GM23248 (cell line): ENCODE results near the gene RHAG. TPM values are rescaled to one million over a fixed set of nuclear protein-coding genes. Genes with fewer than 3 reads are reported as not detected.

Experiments
- DNase-seq: peaks from one replicate; pipeline ENCODE4 v3.0.0-alpha.2; 2015
- H2AFZ ChIP-seq: fragments of 200-600 bp; sonication (generic); 2 replicates; pipeline ENCODE4 v1.6.1; 2016; ENCODE audit warnings: antibody characterized with exemption
- H3F3A ChIP-seq: fragments of 200-600 bp; sonication (generic); 2 replicates; pipeline ENCODE4 v1.6.1; 2016; ENCODE audit warnings: mild to moderate bottlenecking, antibody characterized with exemption, mixed run types; ENCODE audit not compliant: insufficient read depth
- H3K27ac ChIP-seq: fragments of 200-600 bp; sonication (generic); 2 replicates; pipeline ENCODE4 v1.5.1; 2016; ENCODE audit warnings: mild to moderate bottlenecking
- H3K27me3 ChIP-seq: fragments of 200-600 bp; sonication (generic); replicated peaks from 2 replicates; pipeline ENCODE4 v1.6.1; 2016; ENCODE audit warnings: mild to moderate bottlenecking; ENCODE audit not compliant: insufficient read depth
- H3K36me3 ChIP-seq: fragments of 200-600 bp; sonication (generic); 2 replicates; pipeline ENCODE4 v1.6.1; 2016; ENCODE audit warnings: low read depth, mild to moderate bottlenecking
- H3K4me1 ChIP-seq: fragments of 200-600 bp; sonication (generic); 2 replicates; pipeline ENCODE4 v1.6.1; 2016; ENCODE audit warnings: mild to moderate bottlenecking; ENCODE audit not compliant: insufficient read depth
- H3K4me2 ChIP-seq: fragments of 200-600 bp; sonication (generic); one replicate; pipeline ENCODE4 v1.6.1; 2016; ENCODE audit warnings: mild to moderate bottlenecking; ENCODE audit not compliant: unreplicated experiment
- H3K4me3 ChIP-seq: fragments of 200-600 bp; sonication (generic); 2 replicates; pipeline ENCODE4 v1.5.1; 2016; ENCODE audit warnings: mild to moderate bottlenecking
- H3K79me2 ChIP-seq: fragments of 200-600 bp; sonication (generic); 2 replicates; pipeline ENCODE4 v1.6.1; 2016; ENCODE audit warnings: mild to moderate bottlenecking; ENCODE audit not compliant: insufficient read depth
- H3K9ac ChIP-seq: fragments of 200-600 bp; sonication (generic); 2 replicates; pipeline ENCODE4 v1.6.1; 2016; ENCODE audit warnings: mild to moderate bottlenecking
- H3K9me2 ChIP-seq: fragments of 200-600 bp; sonication (generic); 2 replicates; pipeline ENCODE4 v1.6.1; 2016; ENCODE audit warnings: mixed run types, mild to moderate bottlenecking, moderate library complexity; ENCODE audit not compliant: insufficient read depth
- H3K9me3 ChIP-seq: fragments of 200-600 bp; sonication (generic); one replicate; pipeline ENCODE4 v1.6.1; 2017; ENCODE audit warnings: low read depth
- H4K20me1 ChIP-seq: fragments of 200-600 bp; sonication (generic); 2 replicates; pipeline ENCODE4 v1.6.0; 2016; ENCODE audit not compliant: insufficient read depth
- EZH2 ChIP-seq: fragments of 200-600 bp; sonication (generic); IDR thresholded peaks from 2 replicates; pipeline ENCODE4 v1.6.1; 2018; ENCODE audit warnings: antibody characterized with exemption, mild to moderate bottlenecking; ENCODE audit not compliant: insufficient read depth, poor library complexity, severe bottlenecking
- EZH2phosphoT487 ChIP-seq: fragments of 200-600 bp; sonication (generic); IDR thresholded peaks from 2 replicates; pipeline ENCODE4 v1.6.1; 2018; ENCODE audit warnings: antibody characterized with exemption, moderate library complexity, mild to moderate bottlenecking, low read depth; ENCODE audit not compliant: insufficient read depth
- WGBS, 2 experiments: methylation state at CpG; one replicate each; pipeline ENCODE4 v1.1.6; 2015 to 2017; ENCODE audit warnings: low lambda C conversion rate in 2 of 2, low coverage in 1 of 2; ENCODE audit errors: missing lambda C conversion rate in 2 of 2; 5-methylcytosine and 5-hydroxymethylcytosine counted together
- in situ Hi-C: fragments of 300-500 bp; cut with MboI; formaldehyde crosslinking; loops from 2 replicates; pipeline ENCODE4 v1.15.0; 2020
- polyA plus RNA-seq: library from polyadenylated mRNA; unstranded; fragments of >200 nt; fragmentation: Nextera tagmentation; extraction: Ambion mirVana; gene quantifications from 2 replicates; pipeline ENCODE4 v1.2.1, GENCODE V29; 2016
- total RNA-seq: library from RNA; depleted of rRNA; stranded (reverse); fragments of >200 nt; shearing (Covaris generic); gene quantifications from 2 replicates; pipeline ENCODE4 v1.2.3, GENCODE V29; 2014

RHAG gene
- total and polyA plus RNA-seq, 2 experiments from 2014 or later = not detected

GRCh38 chr6:49565261-49565660 is 71.4 kb downstream of the RHAG start:
- no peak for DNase-seq
- Histone ChIP-seq H3F3A (no peaks in the 10 kb centered on the region), H3K9me3 (no peaks in the 10 kb centered on the region), H3K4me2 (no peak overlapping the region), H3K79me2 (no peaks in the 10 kb centered on the region), H3K4me3 (no peak overlapping the region), H3K27ac (no peak overlapping the region), H3K4me1 (no peaks in the 10 kb centered on the region), H2AFZ (no peak overlapping the region), H3K36me3 (no peaks in the 10 kb centered on the region), H3K27me3 (peaks cover 25% of the 10 kb centered on the region), H4K20me1 (no peaks in the 10 kb centered on the region), H3K9ac (no peak overlapping the region), H3K9me2 (no peaks in the 10 kb centered on the region)
- in situ Hi-C loops = no loop called here
- 40 to 49% methylated on average over 2 of the region's 2 CpGs for WGBS, 2 experiments
- no peak for TF ChIP-seq EZH2

- Histone ChIP-seq H3K4me2 (no peak overlapping the region), H3K36me3 (no peaks in the 10 kb centered on the region), H3K9me2 (no peaks in the 10 kb centered on the region), H3K27ac (no peak overlapping the region), H3K79me2 (no peaks in the 10 kb centered on the region), H2AFZ (no peak overlapping the region), H3K4me1 (no peaks in the 10 kb centered on the region), H3K9me3 (no peaks in the 10 kb centered on the region), H3K9ac (no peak overlapping the region), H4K20me1 (no peaks in the 10 kb centered on the region), H3K27me3 (peaks cover 19% of the 10 kb centered on the region), H3F3A (no peaks in the 10 kb centered on the region), H3K4me3 (no peak overlapping the region)
- no peak for DNase-seq
- WGBS, 2 experiments = 50 to 72% methylated on average over 1 of the region's 1 CpG
- TF ChIP-seq EZH2phosphoT487 (no peak), EZH2 (no peak)
- in situ Hi-C loops = no loop called here
Observed at GRCh38 chr6:49564552-49564951, 72.1 kb downstream of the RHAG start.

GRCh38 chr6:49563006-49563886 is 73.4 kb downstream of the RHAG start:
- no peak overlapping the region for H3K4me3 ChIP-seq
- H3K4me1 ChIP-seq = no peaks in the 10 kb centered on the region
- DNase-seq = no peak
- TF ChIP-seq EZH2phosphoT487 = no peak
- no peak overlapping the region for H3K9ac ChIP-seq
- 39 to 49% methylated on average over 5 of the region's 5 CpGs for WGBS, 2 experiments
- H3K9me3 ChIP-seq = no peaks in the 10 kb centered on the region
- peaks cover 18% of the 10 kb centered on the region; the same call in 1 of the 2 replicates for H3K27me3 ChIP-seq
- no peaks in the 10 kb centered on the region for H3K36me3 ChIP-seq
- H4K20me1 ChIP-seq = no peaks in the 10 kb centered on the region
- no peaks in the 10 kb centered on the region for H3K79me2 ChIP-seq
- no peak overlapping the region for H3K27ac ChIP-seq
- no peaks in the 10 kb centered on the region for H3K9me2 ChIP-seq
- H2AFZ ChIP-seq = no peak overlapping the region
- no peaks in the 10 kb centered on the region for H3F3A ChIP-seq
- in situ Hi-C loops = no loop called here
- no peak overlapping the region for H3K4me2 ChIP-seq

- in situ Hi-C loops = no loop called here
- Histone ChIP-seq H3K4me3 (no peak overlapping the region), H3K9me3 (no peaks in the 10 kb centered on the region), H3K9me2 (no peaks in the 10 kb centered on the region), H3K27me3 (0 out of 2 replicates have a peak, but pooled peaks cover 15% of the 10 kb centered on the region), H3K4me1 (peaks cover 13% of the 10 kb centered on the region), H3K36me3 (no peaks in the 10 kb centered on the region), H3K4me2 (no peak overlapping the region), H3K9ac (no peak overlapping the region), H4K20me1 (no peaks in the 10 kb centered on the region), H3K79me2 (no peaks in the 10 kb centered on the region), H3K27ac (no peak overlapping the region), H2AFZ (no peak overlapping the region), H3F3A (peaks cover 9% of the 10 kb centered on the region; the same call in 1 of the 2 replicates)
- DNase-seq = no peak
- TF ChIP-seq EZH2phosphoT487 (no peak), EZH2 (no peak)
Observed at GRCh38 chr6:49558238-49558637, 78.4 kb downstream of the RHAG start.

GRCh38 chr6:49557177-49557576 is 79.5 kb downstream of the RHAG start:
- no peaks in the 10 kb centered on the region for H3K9me2 ChIP-seq
- no peak overlapping the region for H3K27ac ChIP-seq
- no peak overlapping the region for H2AFZ ChIP-seq
- no peaks in the 10 kb centered on the region for H3K79me2 ChIP-seq
- H3F3A ChIP-seq = peaks cover 18% of the 10 kb centered on the region; the same call in 1 of the 2 replicates
- no peak overlapping the region for H3K4me3 ChIP-seq
- in situ Hi-C loops = no loop called here
- H3K9me3 ChIP-seq = no peaks in the 10 kb centered on the region
- no peaks in the 10 kb centered on the region for H4K20me1 ChIP-seq
- WGBS, 2 experiments = 65 to 71% methylated on average over 3 of the region's 3 CpGs
- no peak overlapping the region for H3K9ac ChIP-seq
- TF ChIP-seq EZH2phosphoT487 (no peak), EZH2 (no peak)
- peaks cover 18% of the 10 kb centered on the region for H3K4me1 ChIP-seq
- peaks cover 20% of the 10 kb centered on the region for H3K27me3 ChIP-seq
- H3K36me3 ChIP-seq = no peaks in the 10 kb centered on the region
- no peak overlapping the region for H3K4me2 ChIP-seq
- no peak for DNase-seq
